HL-60 (cell line): ENCODE measurements around the gene SPATA20.

Source experiments
- DNase-seq, 2 experiments: peaks; one replicate each; pipeline ENCODE4 v3.0.0-alpha.2; 2010 to 2020; ENCODE audit warnings: low read depth in 1 of 2, low spot score in 1 of 2
- H3K27ac ChIP-seq: fragments of 250-450 bp; sonication (Bioruptor Pico); replicated peaks from 2 replicates; pipeline ENCODE4 v1.5.1; 2020; ENCODE audit warnings: mild to moderate bottlenecking, moderate library complexity
- H3K27me3 ChIP-seq: fragments of 250-450 bp; sonication (Bioruptor Pico); 2 replicates; pipeline ENCODE4 v1.5.1; 2021; ENCODE audit warnings: mild to moderate bottlenecking, moderate library complexity; ENCODE audit not compliant: insufficient read depth, poor library complexity, severe bottlenecking
- H3K4me3 ChIP-seq: replicated peaks from 2 replicates; pipeline ENCODE4 v1.5.1; 2011; ENCODE audit warnings: mild to moderate bottlenecking, control low read depth, low read length; ENCODE audit not compliant: insufficient read depth
- GABPA ChIP-seq: IDR thresholded peaks from 2 replicates; pipeline ENCODE4 v1.6.1; 2012; ENCODE audit warnings: low read depth
- POLR2AphosphoS5 ChIP-seq: IDR thresholded peaks from 2 replicates; pipeline ENCODE4 v1.6.1; 2012; ENCODE audit warnings: low read depth
- REST ChIP-seq: IDR thresholded peaks from 2 replicates; pipeline ENCODE4 v1.6.1; 2012; ENCODE audit warnings: low read depth; ENCODE audit not compliant: insufficient replicate concordance
- SPI1 ChIP-seq: IDR thresholded peaks from 2 replicates; pipeline ENCODE4 v1.6.1; 2012; ENCODE audit warnings: low read depth, mild to moderate bottlenecking, borderline replicate concordance
- TF ChIP-seq, protein P1 (sequence below): IDR thresholded peaks from one replicate; pipeline ENCODE4 v1.5.1; 2011; ENCODE audit warnings: low read length, control low read depth, inconsistent platforms; ENCODE audit not compliant: insufficient read depth

The SPATA20 gene

DNA sequence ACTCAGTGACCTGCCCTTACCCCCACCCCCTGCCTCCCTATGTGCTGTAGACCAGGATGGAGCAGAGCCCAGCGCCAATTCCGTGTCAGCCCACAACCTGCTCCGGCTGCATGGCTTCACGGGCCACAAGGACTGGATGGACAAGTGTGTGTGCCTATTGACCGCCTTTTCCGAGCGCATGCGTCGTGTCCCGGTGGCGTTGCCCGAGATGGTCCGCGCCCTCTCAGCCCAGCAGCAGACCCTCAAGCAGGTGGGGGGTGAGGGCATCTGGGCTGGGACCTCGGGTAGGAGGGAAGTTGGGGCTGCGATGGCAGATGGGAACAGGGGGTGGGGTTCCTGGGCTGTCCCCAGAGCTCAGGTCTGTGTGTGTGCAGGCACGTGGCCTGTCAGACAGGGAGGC lies 7.2 kb downstream of the SPATA20 start:
- Histone ChIP-seq H3K27ac (no peak overlapping the region), H3K4me3 (no peak overlapping the region), H3K27me3 (peaks cover 21% of the 10 kb centered on the region)
- DNase-seq: no peak
- TF ChIP-seq REST (no peak), SPI1 (no peak), GABPA (no peak), POLR2AphosphoS5 (no peak)
- TF ChIP-seq, protein P1, sequence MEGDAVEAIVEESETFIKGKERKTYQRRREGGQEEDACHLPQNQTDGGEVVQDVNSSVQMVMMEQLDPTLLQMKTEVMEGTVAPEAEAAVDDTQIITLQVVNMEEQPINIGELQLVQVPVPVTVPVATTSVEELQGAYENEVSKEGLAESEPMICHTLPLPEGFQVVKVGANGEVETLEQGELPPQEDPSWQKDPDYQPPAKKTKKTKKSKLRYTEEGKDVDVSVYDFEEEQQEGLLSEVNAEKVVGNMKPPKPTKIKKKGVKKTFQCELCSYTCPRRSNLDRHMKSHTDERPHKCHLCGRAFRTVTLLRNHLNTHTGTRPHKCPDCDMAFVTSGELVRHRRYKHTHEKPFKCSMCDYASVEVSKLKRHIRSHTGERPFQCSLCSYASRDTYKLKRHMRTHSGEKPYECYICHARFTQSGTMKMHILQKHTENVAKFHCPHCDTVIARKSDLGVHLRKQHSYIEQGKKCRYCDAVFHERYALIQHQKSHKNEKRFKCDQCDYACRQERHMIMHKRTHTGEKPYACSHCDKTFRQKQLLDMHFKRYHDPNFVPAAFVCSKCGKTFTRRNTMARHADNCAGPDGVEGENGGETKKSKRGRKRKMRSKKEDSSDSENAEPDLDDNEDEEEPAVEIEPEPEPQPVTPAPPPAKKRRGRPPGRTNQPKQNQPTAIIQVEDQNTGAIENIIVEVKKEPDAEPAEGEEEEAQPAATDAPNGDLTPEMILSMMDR: no peak

DNA sequence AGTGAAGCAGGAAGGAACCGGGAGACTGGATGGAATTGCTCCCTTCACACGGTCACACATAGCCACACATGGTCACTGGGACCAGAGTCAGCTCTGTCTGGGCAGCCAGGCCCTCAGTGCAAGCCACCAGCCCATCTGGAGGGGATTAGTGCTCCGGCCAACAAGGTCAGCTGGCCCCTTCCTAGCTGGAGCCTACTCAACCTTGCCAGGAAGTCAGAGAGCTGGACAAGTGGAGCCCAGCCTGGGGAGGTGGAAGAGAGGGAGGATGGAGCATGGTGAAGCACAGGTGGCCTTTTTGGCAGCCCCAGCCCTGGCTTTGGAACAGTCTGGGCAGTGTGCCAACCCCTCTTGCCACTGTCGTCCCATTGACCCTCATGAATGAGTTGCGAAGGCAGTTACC lies 9.8 kb downstream of the SPATA20 start:
- no peak overlapping the region for H3K27ac ChIP-seq
- TF ChIP-seq GABPA (no peak), SPI1 (no peak), POLR2AphosphoS5 (no peak), REST (no peak)
- TF ChIP-seq, protein P1: no peak
- DNase-seq: no peak
- H3K4me3 ChIP-seq: no peak overlapping the region
- H3K27me3 ChIP-seq: peaks cover 37% of the 10 kb centered on the region

DNA sequence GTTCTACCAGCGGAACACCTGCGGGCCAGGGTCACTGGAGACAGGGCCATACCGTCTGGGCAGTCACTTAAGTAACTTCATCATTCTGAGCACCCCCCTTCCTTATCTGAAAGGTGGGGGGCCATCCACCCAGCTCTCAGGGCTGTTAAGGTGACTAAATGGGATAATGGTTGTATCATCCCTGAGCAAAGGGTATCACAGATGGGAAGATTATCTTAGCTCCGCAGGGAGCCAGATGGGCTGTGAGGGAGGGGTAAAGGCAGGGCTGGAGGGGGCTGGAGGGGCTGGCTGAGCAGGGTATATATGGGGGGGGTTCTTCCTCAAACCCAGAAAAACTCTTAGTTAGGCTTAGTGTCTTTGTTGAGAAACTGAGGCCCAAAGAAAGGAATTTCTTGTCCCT lies 10.7 kb downstream of the SPATA20 start:
- Histone ChIP-seq H3K27ac (no peak overlapping the region), H3K4me3 (no peak overlapping the region), H3K27me3 (peaks cover 42% of the 10 kb centered on the region)
- no peak for TF ChIP-seq SPI1
- no peak for TF ChIP-seq GABPA
- TF ChIP-seq, protein P1: no peak
- no peak for TF ChIP-seq REST
- no peak for TF ChIP-seq POLR2AphosphoS5
- DNase-seq: no peak
